HG03457 (cell line): ENCODE results near the gene CHN1.

ENCODE experiments used
- ATAC-seq: cut with Tn5 transposase; IDR thresholded peaks from one replicate; pipeline ENCODE4 v1.9.1; 2021; ENCODE audit warnings: moderate number of reproducible peaks; ENCODE audit not compliant: unreplicated experiment

The CHN1 gene

DNA sequence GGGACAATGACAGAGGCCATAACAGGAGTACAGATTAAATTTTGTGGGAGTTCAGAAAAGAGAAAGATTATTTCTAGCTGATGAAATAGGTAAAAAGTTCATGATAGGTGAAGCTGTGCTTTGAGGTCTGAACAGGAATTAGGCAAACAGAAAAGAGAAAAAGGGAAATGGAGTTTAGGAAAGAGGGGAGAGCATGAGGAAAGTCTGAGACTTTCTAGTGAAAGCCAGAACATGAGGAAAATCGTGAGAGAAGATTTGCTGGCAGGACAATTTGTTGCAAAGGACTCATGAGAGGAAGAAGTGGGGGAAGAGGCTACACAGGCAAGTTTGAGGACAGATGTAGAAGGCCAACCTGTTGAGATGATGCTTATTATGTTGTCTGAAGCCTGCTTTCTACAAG, 6.3 kb upstream of the CHN1 start:
- no peak for ATAC-seq

DNA sequence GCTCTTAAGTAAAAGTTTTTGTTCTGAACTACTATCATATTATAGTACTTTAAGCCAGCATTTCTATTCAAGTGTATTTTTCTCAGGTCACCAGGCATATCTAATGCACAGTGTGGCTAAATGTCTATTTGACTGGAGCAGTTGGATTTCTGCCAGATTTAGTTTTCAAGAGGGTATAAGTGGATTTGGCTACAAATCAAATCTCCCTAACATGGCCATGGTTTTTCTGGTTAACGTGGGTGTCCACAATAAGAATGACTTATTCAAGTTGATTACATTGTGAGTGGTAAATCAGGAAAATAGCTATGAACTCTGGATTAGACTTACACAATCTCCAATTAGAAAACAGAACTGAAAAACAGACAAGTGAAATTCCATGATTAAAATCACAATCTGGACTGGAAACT, 5.7 kb upstream of the CHN1 start:
- no peak for ATAC-seq

DNA sequence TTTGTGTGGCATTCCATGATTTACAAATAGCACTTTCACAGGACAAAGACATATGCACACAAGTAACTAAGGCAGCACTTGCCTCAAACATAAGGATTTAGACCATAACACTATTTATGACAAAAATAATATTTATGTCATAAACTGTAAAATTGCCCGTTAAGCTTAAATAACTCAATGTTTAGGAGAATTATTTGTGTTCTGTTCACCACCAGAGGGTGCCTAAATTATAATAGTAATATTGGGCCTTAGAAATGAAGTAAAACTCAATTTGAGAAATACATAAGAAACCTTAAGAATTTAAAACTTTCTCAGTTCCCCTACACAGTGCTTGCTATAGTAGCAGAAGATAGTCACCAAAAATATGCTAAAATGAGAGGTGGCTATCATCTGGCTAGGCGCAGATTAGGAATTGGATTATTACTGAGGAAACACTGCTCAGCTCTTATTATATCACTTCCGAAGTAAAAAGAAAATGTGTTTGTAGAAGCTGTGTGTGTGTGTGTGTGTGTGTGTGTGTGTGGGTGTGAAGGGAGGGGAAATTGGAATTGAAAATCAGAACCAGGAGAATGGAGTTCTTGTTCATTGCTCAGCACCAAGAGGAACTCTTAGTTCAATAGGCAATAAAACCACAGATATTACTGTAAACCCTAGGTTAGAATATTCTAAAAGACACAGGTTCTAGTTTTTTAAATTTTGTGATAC, 4.9 kb upstream of the CHN1 start:
- no peak for ATAC-seq

DNA sequence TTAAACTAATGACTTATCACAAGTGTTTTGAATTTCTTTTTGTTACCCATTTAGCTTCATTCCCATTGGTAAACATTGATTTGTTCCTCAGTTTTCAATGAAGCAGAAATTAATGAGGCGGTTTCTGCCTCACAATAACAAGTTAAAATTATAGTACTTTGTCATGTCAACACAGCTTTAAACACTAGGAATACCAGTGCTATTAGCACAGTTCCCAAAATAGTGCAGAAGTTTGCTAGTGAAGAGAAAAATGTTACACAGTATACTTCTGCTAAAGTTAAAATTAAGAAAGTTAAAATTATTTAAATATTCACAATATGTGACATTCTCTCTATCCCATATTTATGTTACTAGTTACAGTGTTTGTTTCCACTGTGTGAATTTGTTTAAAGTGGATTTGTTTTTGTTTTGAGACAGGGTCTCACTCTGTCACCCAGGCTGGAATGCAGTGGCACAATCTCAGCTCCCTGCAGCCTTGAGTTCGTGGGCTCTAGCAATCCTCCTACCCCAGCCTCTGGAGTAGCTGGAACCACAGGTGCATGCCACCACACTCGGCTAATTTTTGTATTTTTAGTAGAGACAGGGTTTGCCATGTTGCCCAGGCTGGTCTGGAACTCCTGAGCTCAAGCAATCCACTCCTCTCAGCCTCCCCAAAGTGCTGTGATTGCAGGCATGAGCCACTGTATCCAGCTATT, 3.8 kb upstream of the CHN1 start:
- ATAC-seq: no peak

DNA sequence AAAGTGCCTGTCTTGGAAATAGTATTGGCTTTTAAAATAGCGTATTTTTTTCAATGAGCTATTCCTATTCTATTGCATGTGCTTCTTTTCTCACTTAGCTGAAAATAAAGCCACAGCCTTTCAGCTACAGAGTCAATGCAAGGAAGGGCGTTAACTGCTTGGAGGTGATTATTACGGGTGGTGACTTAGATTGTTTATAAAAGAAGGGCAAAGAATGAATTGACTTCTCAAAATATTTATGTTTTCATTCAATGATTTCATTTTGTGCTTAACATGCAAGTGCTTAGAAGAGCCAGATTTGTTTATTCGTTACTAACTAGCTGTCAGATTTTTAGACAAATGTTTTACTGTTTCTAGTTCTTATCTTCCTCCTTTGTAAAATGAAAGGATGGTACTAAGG, 2.8 kb upstream of the CHN1 start:
- no peak for ATAC-seq

DNA sequence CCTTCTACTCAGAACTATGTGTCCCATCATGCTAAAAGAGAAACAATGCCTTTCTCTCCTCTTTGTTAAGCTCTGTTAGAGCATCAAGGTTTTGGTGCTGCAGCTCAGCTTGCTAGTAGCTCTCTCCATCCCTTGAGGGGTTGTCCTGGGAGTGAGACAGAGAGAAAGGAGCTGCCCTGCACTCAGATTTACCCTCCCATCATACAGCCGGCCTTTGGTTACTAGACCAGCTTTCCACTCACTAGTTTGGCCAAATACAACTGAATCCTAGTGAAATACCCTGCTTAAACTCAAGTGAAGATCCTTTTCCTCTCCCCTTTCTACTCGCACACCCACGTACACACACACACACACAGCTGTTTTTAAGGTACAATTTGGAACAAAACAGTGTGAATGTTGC, 2.3 kb upstream of the CHN1 start:
- no peak for ATAC-seq

DNA sequence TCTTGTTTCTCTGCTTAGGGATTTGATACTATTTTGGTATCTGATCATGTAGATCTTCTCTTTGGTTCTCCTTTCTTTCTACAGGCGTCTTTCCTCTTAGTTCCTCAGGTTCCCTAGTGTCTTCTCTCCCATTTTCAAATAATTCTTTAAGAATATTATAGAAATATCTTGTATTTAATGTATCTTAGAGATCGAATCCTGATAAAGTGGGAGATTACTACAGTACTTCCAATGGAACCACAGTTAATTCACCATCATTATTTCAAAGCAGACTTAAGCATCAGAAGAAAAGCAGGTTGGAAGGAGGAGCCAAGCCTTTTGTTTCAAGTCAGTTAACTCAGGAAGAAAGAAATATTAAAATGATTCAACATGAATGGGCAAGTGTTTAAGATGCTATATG, 1.1 kb upstream of the CHN1 start:
- no peak for ATAC-seq

DNA sequence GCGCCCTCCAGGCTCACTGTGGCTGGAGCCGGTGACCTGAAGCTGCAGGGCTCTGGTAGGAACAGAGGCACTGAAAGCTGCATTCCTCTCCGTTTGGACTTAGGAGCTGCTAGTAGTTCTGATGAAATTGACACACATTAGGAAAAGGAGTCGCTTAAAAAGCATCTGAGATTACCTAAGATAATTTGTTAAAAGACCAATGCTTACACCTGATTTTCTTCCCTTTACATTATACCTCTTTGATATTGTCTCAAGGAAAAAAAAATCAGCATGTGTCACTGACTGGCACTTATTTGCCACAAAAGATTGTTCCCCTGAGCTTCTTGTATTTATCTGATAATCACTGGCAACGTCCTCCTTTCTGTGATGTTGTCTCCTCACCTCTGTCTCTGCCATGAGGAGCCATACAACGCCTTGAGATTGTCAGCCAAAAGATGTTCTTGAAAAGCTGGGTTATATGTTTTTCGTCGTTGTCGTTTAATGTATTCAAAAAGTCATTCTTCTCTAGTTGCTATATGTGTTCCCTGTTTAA, 618 bp upstream of the CHN1 start:
- ATAC-seq: no peak

DNA sequence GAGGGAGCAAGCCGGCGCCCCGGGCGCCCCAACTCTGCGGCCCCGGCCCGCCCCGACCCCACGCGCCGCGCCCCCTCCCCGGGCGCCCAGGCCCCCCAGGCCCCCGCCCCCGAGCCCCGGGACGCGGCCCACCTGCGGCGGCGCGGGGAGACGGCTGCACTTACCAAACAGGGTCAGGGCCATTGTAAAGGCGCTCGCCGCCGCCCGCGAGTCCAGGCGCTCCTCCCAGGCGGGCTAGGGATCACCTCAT, 526 bp downstream of the CHN1 start:
- ATAC-seq: no peak

DNA sequence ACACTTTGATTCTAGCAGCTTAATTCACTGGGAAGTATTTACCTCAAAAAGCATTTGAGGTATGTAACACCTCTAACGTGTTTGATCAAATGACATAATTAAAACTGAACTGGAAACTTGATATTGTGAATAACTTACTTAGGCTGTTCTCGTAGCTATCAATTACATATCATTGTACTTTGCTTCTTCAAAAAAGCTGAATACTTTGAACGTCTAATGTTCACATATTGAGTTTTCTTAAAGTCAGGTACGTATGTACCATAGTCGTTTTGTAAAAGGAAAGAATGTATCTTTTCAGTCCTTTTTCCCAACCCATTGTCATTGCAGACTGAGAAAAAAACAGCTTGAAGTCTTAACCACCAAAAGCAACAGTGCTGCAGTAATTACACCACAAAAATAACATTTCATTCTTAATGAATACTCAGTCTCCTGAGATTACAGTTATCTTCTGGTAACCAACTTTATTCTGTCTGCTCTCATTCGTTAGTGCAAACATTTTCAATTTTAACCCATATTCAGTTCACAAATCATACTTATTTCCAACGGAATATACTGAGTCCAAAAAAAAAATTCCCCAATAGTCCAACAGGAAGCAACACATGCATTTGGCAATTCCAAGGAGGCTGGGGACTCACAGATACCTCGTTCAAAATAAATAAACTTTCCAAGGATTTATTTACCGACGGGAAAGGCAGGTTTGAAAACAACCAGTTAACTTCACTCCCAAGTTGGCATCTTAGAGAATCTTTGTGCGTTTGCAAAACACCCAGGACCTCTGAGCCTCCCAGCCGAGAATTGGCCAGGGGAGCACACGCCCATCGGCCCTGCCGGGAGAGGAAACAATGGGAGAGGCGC, 1.1 kb downstream of the CHN1 start:
- no peak for ATAC-seq

DNA sequence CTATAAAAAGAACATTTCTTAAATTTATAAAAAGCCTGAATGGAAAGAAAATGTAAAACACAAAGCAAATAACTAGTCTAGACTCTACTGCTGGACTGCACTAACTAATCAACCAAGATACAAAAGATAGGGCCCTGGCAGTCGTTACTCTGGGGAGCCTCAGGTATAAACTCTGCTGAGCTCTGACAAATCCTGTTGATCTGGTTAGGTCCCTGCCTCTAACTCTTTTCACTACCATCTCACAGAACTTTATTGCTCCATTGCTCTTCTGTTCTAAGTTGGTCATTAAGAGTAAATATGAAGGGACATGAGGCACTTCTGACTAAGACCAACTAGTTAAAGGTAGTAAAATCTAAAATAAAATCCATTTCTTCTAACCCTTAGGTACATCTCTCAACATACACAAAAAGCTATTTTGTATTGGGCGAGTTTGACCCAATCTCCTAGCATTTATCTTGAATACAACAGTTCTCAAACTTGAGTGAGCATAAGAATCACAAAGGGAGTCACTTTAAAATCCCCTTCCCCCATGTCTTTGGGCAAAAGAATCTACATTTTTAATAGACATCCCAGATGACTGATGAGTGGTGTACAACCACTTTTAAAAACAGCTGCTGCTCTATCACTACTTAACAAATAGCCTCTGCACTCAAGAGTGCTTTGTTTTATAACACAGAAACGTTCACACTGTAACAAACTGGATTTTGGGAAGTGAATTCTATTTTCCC, 2.5 kb downstream of the CHN1 start:
- ATAC-seq: no peak

DNA sequence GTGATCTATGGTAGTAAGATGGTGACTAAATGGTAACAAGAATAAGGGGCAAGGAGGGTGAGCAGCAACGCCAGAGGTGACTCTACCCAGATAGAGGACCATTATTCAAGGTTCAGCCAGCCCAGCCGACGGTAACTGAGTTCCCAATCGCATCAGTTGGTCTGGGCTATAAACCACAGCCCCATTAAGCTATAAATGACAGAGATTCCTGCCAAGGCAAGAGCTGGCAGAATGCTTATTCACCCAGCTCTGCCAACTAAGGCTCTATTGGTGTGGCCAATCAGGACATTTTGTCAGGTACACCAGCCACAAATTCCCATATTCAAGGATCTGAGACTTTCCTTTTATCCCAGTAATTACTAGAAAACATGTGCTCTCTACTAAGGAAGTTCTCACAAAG, 3.6 kb downstream of the CHN1 start:
- ATAC-seq: no peak

DNA sequence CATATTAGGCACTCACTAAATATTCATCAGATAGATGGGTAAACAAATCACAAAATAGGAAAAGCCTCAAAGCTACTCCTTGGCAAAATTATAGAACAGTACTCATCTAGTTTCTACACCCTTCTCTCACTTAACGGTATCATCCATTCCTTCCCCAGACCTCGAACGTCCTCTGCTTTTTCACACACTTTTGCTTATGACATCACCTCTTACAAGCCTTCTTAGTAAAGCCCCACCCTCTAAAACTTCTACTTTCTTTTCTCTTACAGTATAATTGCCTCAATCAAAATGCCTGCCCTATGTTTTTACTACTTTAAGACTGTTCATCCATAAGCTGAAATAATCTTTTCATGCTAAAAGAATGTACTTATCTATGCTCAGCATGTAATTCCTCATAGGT, 8.1 kb downstream of the CHN1 start:
- ATAC-seq: no peak

DNA sequence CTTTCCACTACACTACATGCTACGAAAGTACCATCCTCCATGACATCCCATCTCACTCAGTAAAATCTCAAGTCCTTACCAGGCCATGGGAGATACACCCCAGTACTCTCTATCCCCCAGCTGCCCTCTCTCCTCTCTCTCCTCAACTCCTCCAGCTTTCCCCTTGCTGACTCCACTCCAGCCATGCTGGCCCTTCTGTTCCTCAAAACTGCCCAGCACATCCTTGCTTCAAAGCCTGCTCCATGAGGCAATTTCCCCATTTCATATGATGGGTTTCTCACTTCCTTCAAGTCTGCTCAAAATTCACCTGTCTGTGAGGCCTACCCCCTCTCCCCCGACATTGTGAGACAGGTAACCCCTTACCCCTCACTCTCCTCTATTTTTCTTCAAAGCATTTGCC, 8.6 kb downstream of the CHN1 start:
- ATAC-seq: no peak

DNA sequence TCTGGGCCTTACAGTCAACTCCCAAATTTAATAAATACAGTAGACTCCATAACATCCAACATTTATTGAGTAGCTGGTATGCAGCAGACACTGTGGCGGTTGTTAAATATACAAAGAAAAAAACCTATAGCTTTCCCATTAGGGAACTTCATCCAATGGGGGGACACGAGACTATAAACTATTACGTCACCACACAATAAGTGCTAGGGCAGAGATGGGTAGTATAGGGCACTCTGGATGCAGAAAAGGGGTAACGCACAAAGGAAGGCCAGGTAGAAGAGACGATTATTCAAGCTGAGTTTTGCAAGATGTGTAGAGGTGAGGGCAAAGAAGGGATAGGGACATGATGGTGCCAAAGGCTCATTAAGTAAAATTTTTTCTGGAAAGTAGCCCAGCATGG, 10.8 kb downstream of the CHN1 start:
- ATAC-seq: no peak

DNA sequence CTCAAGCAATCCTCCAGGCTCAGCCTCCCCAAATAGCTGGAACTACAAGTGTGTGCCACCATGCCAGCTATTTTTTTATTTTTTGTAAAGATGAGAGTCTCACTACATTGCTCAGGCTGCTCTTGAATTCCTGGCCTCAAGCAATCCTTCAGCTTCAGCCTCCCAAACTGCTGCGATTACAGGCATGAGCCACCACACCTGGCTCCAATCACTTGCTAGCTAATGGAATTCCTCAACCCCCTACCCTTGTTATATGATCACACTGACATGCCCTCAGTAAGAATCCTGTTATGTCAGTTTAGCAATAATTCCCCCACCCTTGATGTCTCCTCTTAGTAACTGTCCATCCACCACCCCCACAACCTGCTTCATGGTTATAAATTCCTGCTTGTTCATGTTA, 12.3 kb downstream of the CHN1 start:
- no peak for ATAC-seq

DNA sequence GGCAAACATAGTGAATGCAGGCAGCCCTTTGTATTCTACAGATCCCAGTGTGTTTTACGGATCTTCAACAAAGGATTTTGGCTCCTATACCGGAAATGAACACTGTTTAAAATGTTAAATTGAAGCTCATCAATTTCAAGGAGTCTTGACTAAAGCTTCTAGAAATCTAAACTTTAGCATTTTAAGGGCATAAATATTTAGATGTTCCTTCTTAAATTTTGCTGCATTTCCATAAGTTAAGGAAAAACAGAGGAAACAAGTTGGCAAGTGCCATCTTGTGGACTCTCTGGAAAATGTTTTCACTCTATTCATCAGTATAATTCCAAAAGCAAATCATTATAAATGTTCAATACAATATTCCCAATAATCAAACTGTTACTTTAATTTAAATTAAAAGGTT, 19.6 kb downstream of the CHN1 start:
- ATAC-seq: no peak

DNA sequence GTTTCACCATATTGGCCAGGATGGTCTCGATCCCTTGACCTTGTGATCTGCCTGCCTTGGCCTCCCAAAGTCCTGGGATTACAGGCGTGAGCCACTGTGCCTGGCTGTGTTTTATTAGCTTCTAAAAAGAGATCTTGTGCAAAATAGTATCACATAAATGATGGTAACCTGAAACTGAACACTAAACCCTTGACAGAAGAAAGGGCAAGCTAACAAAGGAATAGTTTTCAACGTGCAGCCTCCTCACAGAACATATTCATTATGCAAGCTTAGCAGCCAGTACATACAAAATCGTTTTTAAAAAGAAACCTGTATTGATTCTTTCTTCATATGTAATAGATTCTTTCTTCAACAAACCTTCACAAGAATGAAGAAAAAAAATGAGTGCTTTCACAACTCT, 20.6 kb downstream of the CHN1 start:
- ATAC-seq: no peak

DNA sequence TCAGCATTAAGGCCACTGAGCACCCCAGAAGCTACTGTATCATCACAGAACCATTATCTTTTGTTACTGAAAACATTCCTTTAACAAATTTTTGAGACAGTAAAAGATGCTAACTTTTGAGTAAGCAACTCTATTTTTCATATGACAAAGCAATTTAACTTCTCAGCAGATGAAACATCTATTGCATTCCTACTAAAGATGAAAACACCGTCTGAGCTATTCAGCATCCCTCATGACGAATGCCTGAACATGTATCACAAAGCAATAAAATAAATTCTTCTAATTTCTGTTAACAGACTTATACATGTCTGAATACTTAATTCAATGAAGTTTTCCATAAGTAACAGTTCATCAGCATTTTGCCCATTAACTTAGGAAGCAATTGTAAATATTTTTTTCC, 23.9 kb downstream of the CHN1 start:
- ATAC-seq: no peak

DNA sequence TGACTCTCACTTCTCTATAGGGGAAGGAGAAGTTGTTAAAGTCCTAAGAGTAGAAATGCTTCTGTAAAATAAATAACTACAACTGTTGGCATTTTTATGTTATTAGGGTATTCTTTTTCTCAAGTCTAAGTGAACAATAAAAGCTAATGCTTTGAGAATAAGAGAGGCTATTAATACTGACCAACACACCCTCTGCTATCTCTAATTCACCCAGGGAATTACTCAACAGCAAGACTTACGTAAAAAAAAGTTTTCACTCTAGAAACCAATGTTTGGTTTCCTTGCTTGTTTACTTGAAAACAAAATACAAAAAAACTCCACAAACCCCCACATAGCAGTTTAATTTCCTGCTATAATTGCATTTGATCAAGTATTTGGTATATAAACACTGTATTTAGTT, 25.2 kb downstream of the CHN1 start:
- ATAC-seq: no peak

DNA sequence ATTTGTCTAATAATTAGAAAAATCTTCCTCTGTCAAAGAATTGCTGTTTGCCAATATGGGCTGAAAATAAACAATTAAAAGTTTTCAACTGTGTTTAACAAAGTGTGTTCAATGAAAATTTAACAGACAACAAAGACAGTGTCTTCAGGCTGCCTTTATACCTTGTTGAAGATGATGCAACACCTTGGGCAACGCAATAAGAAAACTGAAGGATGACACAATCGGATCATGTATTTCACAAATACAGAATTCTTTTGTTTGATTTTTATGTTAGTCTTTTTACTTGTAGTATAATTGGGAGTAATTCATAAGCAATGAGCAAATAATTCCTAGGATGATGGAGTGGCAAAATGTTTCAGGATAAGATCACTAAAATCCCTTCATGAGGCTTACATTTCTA, 27.8 kb downstream of the CHN1 start:
- no peak for ATAC-seq
